GM18861 (cell line): ENCODE results near the gene CMIP.
A peak's percentile ranks its signal among the peaks of the same experiment; 100 is the strongest.

Source experiments
- ATAC-seq: cut with Tn5 transposase; IDR thresholded peaks from one replicate; pipeline ENCODE4 v1.9.1; 2021; ENCODE audit not compliant: unreplicated experiment

Gene CMIP

GRCh38 chr16:81492965-81493754 lies 48.6 kb downstream of the CMIP start:
- no peak for ATAC-seq

DNA sequence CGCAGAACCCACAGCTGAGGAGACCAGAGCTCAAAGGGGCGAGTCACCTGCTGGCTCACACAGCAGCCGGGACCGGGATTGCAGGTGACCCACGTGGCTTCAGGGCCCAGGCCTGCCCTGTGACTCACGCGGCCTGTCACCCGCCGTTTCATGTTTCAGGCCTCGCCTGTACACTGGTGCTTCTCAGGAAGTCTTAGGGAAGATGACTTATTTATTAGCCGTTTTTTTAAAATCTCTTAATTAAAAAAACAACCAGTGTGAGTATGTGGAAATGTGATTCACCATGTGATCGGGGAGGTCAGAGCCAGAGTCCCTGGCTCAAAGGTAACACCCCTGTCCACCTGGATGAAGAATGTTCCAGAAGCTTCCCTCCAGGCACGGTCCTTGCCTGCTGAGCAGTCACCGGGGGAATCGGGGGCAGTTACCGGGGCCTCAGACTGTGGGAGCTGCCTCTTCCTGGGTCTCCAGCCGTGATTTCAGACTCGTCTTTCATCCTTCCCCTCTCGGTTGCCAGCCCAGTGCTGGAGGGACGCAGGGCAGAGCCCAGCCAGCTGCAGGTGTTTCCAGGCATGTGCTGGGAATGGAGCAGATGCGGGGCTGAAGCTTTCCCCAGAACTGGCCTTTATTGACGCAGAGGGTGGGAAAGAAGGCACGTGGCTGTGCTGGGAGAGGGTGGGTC lies 49.3 kb downstream of the CMIP start:
- ATAC-seq = no peak

DNA sequence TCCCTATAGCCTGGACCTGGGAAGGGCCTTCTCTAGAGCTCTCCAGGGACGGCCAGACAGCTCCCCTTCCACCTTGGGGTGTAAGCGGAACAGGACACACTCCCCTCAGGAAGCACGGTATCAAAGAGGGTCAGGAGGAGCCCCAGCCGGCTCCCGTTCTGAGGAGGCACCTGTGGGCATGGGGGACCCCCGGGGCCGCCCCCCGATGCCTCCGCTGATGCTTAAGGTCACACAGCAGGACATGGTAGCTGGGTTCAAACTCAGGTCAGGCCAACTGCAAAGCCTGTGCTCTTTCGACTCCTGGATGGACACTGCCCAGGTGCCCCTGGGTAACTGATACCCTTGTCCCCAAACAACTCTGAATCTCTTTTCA lies 49.8 kb downstream of the CMIP start:
- no peak for ATAC-seq

DNA sequence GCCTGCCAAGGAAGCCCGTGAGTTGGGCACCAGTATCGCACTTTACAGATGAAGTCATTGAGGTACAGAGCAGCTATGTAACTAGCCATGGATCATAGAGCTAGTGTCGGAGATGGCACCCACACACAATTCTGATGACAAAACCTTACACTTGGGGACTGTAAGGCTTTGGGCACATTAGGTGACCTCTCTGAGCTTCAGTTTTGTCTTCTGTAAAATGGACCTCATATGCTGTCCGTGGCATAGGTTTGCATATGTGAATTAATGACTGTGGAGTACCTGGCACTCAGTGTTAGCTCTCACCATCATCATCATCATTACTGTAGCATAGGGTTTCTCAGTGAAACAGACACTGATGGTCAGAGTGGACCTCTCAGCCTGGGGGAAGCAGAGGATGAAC lies 50.3 kb downstream of the CMIP start:
- ATAC-seq = no peak

GRCh38 chr16:81495321-81496234 lies 51.0 kb downstream of the CMIP start:
- ATAC-seq = no peak

DNA sequence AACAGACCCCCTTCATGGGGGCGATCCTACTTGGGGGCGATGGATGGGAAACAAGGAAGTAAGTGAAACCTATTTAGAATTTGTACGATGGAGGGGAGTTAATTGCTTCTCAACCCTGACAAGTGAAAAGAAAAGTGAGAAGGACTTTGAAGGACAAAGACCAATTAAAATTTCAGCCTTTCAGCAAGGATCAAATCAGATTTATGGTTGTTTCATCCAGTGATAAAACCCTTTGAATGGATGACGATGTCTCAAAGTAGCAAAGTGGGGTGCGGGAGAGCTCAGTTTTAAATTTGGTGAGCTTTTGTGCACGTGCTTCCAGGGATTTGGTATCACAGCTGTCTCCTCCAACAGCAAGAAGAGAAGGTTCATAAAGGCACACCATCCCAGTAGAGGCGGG lies 51.7 kb downstream of the CMIP start:
- no peak for ATAC-seq

DNA sequence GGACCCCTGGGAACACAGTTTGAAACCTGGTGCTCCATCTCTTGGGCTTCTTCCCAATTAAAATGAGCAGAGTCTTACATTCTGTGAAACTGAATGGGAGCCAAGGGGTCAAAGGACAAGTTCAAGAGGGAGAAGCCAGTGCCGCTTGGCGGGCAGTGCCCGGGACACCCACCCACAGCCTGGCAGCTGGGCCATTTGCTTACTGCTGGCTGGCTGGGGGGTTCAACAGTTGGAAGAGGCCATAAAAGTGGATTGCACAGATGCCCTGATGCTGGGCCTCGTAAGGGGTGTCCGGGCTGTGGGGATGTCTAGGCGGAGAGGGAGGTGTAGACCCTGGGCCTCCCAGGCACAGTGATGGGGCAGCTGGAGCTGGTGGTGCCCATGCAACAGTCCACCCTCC lies 52.1 kb downstream of the CMIP start:
- ATAC-seq = no peak

DNA sequence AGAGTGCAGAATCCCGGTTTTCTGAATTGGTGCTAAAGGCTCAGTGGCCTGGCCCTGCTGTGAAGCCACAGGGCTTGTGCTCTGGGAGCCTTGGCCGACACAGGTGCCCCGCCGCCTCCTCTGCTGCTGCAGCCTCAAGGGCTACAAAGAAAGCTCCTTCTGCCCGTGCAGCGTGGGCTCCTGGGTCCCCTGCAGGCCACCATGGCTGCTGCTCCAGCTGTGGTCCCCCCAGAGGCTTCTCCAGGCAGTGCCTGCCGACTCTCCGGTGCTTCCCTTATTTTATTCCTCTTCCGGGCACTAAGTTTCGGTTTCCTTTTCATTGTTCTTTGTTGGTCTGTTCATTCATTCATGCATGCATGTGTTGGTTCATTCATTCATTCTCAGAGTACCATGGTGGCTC lies 53.1 kb downstream of the CMIP start:
- no peak for ATAC-seq

DNA sequence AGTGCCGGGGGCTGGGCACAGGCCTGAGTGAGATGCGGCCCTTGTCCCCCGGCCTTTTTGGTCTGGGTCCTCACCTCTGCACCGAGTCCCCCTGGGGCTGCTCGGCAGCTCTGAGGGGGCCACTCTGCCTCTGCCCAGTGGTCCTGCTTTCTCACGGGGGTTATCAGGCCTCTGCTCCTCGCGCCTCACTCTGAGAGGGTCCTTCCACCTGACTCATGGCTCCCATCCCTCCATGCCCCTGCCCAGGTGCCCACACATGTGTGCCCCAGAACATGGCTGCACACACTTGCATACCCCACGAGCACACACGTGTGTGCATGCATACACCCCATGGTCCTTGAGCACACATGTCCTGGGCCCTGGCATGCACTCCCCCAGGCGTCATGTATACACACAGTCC lies 53.7 kb downstream of the CMIP start:
- ATAC-seq = no peak

DNA sequence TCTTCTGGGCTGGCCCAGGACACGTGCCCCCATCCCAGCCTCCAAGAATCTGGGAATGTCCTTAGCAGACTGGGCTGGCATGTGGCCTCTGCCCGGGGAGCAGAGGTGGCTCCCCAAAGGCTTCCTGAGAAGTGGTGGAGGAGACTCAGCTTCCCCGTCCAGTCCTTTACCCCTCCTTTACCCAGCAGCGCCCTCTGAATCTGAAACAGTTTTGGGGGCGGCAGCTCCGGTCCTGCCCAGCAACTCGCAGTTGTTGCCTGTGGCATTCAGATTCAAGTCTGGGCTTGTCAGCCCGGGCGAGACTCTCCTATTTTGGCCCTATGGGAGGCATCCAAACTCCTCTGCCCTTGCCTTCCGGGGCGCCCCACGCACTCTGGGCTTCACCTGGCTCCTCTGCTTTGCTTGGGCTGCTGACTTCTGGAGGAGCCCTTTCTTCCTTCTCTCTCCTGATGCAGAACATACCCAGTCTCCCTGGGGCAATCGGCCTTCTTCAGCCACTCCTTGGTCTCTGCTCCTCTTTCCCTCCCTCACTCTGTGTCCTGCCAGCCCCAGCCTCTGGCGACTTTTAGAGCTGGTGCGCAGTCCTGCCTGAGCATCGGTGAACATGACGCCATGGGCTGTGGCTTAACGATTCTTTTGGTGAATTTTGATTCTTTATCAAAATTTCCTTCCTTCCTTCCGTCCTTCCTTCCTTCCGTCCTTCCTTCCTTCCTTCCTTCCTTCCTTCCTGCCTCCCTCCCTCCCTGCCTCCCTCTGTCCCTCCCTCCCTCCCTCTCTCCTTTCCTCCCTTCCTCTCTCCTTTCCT lies 55.2 kb downstream of the CMIP start:
- ATAC-seq = no peak

GRCh38 chr16:81500833-81501521 lies 56.4 kb downstream of the CMIP start:
- ATAC-seq = no peak

DNA sequence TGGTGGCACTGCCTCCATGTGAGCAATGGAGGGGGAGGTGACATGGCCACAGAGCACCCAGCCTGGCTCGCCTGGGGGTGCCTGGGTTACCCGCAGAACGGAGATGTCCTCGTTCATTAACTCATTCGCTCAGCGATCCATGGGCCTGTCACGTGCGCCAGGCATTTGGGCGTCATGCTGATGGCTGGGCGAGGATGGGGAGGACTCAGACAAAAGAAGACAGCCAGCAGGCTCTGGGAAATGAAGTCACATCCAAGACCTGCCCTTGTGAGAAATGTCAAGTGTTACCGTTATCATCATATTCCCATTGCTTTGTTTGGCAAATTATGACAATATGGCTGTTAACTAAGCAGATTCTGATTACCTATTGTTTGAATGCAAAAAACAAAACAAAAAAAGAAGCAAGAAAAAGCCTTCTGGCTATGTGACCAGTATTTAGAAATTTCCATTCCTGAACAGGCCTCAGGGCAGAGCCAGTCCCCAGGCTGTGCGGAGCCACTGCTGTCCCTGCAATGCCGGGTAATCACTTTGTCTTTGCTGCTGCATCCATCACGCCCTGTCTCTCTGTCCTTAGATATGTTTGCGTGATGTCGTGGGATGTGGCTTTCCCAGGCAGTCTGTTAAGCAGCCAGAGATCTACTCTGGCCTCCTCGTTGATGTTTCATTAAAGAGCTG lies 57.9 kb downstream of the CMIP start:
- no peak for ATAC-seq

DNA sequence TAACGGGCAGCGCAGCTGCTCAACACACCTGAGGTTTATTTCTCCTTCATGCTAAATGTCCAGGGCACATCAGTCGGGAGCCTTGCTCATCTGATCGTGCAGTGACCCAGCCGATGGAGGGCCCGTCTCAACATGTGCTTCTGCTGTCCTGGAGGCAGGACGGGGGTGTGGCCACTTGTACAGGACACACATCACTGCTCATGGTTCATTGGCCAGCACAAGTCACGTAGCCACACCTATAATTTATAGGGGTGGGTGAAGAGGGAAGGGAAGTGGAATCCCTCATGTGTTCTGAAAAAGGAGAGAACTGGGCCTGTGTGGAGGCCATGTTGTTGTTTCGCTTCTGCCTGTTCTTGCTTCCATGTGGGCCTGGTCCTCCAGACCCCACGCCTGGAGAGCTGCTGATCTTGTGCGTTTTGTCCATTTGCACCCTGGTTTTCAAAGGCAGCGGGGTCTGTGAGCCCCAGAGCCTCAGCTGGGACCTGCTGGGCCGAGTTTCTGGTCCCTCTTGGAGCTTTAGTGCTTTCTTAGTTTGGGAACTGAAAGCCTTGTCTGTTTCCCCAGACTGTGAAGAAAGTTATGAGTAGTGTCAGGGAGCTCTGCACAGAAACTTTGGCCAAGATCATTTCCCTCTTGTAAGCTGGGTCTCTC lies 60.5 kb downstream of the CMIP start:
- ATAC-seq = no peak

DNA sequence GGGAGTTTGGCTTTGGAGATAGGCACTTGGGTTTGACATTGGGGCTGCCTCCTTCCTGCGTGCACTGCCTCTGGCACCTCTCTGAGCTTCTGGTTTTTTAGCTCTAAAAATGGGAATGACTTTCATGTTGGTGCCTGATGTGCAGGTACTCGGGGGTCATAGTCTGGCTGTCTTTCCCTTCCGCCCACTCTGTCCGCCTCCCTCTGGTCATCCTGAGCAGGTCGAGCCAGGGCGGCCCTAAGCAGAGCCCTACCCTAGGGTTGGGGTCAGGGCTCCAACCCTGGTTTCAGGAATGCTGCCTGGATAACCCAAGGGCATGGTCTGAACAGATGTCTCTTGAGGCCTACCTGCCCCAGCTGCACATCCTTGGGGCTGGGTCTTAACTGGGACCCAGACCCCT lies 64.8 kb downstream of the CMIP start:
- no peak for ATAC-seq

DNA sequence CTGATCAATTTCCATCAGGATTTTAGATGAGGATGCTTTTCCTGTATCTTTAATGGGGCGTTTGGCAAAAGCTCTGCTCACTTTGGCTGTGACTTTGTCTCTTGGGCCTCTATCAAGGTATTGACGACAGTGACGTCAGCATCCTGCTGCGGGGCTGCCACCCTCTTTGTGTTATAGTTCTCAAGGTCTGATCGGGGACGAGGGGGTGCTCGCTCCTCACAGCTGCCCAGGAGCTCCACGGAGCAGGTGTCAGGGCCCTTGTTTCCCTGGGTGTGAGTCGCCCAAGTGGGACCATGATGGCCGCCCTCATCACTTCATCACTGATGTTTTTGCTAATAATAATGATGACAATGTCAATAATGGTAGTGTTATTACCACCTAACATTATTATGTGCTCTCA lies 65.4 kb downstream of the CMIP start:
- no peak for ATAC-seq

DNA sequence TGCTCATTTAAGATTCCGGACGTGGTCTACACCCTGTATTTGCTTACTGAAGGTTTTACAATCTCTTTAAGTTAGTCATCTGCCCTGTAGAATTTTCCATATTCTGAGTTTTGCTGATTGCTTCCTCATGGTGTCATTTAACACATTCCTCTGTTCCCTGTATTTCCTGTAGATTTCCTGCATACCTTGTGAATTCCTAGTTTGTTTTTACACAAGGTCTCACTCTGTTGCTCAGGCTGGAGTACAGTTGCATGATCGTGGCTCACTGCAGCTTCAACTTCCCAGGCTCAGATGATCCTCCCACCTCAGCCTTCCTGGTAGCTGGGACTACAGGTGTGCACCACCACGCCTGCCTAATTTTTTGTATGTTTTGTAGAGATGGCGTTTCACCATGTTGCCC lies 66.8 kb downstream of the CMIP start:
- ATAC-seq = no peak

DNA sequence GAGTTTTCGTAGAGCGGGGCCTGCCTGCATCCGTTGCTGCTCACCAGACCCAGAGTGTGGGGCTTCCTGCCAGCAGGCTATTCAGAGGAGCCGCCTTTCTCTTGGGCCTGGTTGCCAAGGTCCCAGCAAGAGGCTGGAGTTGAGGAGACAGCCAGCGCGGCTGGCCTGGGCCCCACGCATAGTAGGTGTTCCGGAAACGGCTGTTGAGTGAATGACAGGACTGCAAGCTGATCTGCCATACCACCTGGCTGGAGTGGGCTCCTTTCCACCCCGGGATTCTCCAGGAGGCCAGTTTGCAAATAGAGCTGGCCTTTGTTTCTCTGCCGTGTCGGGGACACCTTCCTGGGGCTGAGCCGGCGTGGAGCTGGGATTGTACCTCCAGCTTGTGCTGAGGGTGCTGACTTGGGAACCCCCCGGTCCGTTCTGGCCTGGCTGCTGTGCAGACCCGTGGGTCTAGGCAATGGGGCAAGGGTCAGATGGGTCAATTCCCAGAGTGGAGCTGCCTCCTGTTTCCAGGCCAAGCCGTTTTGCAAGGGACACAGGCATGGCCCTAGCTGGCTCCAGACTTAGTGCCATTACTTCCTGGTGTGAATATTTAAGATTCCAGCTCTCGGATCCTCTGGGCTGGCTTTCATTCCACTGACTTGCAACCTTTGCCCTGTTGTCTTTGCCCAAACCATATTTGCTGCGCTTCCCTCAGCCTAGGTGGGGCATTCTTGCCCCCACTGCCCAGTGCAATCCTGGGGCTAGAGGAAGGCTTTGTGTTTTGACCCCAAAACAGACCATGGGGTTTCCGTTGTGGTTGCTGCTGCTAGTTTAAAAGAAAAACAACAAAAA lies 68.8 kb downstream of the CMIP start:
- peak; percentile 15 for ATAC-seq

DNA sequence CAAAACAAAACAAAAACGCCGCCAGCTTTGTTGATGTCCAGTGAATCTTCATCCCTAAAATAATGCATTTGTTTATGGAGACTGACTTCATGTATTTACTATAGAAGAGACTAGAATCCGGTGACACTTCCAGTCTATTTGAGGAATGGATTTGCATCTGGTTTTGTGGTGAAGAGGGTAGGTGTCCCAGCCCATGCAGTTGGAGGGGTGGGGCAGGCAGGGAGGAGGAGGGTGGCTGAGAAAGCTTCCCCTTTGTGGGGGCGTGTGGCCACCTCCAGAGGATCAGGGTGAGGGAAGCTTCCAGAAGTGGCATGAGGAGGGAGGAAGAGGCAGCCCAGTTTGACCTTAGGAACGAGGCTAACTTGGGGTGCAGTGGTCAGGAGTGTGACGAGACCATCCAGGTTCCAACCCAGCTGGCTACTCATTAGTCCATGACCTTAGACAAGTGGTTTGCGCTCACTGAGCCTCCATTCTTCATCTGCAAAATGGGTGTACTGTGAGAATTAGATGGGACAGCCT lies 69.5 kb downstream of the CMIP start:
- peak; percentile 57 for ATAC-seq
